Type B pancreatic cell (in vitro differentiated cells): ENCODE results near the gene PRH1. TPM values are rescaled to one million over a fixed set of nuclear protein-coding genes. Genes with fewer than 3 reads are reported as not detected.

Experiments used
- DNase-seq: peaks from one replicate; pipeline ENCODE4 v3.0.0; 2021; ENCODE audit warnings: mixed read lengths; ENCODE audit not compliant: unreplicated experiment; ENCODE audit errors: extremely low spot score
- H3K27ac Mint-ChIP-seq: 2 replicates; pipeline ENCODE4 v1.8.0; 2021; ENCODE audit warnings: mild to moderate bottlenecking, mixed read lengths
- H3K27me3 Mint-ChIP-seq: 2 replicates; pipeline ENCODE4 v1.8.0; 2021; ENCODE audit warnings: mixed read lengths
- H3K36me3 Mint-ChIP-seq: 2 replicates; pipeline ENCODE4 v1.8.0; 2021; ENCODE audit warnings: mixed read lengths
- H3K4me1 Mint-ChIP-seq: one replicate; pipeline ENCODE4 v1.8.0; 2021; ENCODE audit warnings: mixed read lengths; ENCODE audit not compliant: unreplicated experiment
- H3K4me3 Mint-ChIP-seq: 2 replicates; pipeline ENCODE4 v1.8.0; 2021; ENCODE audit warnings: mild to moderate bottlenecking, mixed read lengths
- H3K9me3 Mint-ChIP-seq: 2 replicates; pipeline ENCODE4 v1.8.0; 2021; ENCODE audit warnings: mixed read lengths
- total RNA-seq: library from RNA; stranded (reverse); gene quantifications from 2 replicates; pipeline ENCODE4 v1.2.1, GENCODE V29; 2021; ENCODE audit warnings: low replicate concordance
- TF ChIP-seq, protein P1 (sequence below): fragments of 200-600 bp; sonication (generic); conservative IDR thresholded peaks from 2 replicates; pipeline ENCODE4 v1.5.0; 2021; ENCODE audit warnings: antibody characterized with exemption, mild to moderate bottlenecking

The PRH1 gene
- total RNA-seq, 1 donor from 2014 or later = 16.8 TPM

- DNase-seq = no peak
- Mint-ChIP-seq H3K27ac (no peak overlapping the region), H3K4me3 (no peak overlapping the region), H3K4me1 (no peaks in the 10 kb centered on the region), H3K9me3 (no peaks in the 10 kb centered on the region), H3K27me3 (no peaks in the 10 kb centered on the region), H3K36me3 (peaks cover 11% of the 10 kb centered on the region)
- TF ChIP-seq, protein P1, sequence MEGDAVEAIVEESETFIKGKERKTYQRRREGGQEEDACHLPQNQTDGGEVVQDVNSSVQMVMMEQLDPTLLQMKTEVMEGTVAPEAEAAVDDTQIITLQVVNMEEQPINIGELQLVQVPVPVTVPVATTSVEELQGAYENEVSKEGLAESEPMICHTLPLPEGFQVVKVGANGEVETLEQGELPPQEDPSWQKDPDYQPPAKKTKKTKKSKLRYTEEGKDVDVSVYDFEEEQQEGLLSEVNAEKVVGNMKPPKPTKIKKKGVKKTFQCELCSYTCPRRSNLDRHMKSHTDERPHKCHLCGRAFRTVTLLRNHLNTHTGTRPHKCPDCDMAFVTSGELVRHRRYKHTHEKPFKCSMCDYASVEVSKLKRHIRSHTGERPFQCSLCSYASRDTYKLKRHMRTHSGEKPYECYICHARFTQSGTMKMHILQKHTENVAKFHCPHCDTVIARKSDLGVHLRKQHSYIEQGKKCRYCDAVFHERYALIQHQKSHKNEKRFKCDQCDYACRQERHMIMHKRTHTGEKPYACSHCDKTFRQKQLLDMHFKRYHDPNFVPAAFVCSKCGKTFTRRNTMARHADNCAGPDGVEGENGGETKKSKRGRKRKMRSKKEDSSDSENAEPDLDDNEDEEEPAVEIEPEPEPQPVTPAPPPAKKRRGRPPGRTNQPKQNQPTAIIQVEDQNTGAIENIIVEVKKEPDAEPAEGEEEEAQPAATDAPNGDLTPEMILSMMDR = no peak
These were observed 7.9 kb upstream of the PRH1 start for GRCh38 chr12:10891937-10892336.

DNA sequence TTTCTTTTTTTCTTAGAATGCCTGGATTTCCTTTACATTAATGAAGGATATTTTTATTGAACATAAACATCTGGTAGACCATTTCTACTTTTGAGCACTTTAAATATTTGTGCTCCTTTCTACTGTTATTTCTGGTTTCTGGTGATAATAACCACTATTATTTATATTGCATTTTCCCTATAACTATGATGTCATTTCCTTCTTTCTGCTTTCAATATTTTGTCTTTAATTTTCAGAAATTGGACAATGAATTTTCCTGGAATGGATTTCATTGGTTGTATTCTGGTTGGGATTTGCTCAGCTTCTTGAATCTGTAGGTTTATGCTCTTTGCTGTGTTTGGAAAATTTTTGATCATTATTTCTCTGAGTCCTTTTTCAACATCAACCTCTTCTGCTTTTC, 5.2 kb upstream of the PRH1 start:
- H3K4me1 Mint-ChIP-seq = no peaks in the 10 kb centered on the region
- TF ChIP-seq, protein P1 = no peak
- H3K27me3 Mint-ChIP-seq = no peaks in the 10 kb centered on the region
- no peak for DNase-seq
- H3K4me3 Mint-ChIP-seq = no peak overlapping the region
- peaks cover 8% of the 10 kb centered on the region for H3K36me3 Mint-ChIP-seq
- H3K9me3 Mint-ChIP-seq = no peaks in the 10 kb centered on the region
- no peak overlapping the region for H3K27ac Mint-ChIP-seq

DNA sequence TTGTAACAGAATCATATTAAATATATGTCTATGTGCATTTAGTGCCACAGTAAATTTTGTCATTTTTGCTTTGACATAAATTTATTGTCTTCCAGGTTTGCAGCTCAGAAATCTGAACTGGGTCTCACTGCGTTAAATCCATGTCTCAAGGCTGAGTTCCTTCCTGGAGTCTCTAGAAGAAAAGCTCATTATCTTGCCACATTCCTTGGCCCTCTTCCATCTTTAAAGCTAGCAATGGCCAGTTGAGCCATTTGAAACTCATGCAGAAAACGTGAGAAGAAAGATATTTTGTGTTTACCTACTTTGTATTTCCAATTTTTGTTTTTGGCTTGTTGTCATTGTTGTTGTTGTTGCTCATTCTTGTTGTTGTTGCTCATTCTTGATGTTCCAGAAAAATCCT, 10.7 kb downstream of the PRH1 start:
- Mint-ChIP-seq H3K27ac (no peak overlapping the region), H3K9me3 (no peaks in the 10 kb centered on the region), H3K4me3 (no peak overlapping the region), H3K27me3 (no peaks in the 10 kb centered on the region), H3K4me1 (no peaks in the 10 kb centered on the region), H3K36me3 (peaks cover 30% of the 10 kb centered on the region)
- no peak for DNase-seq
- TF ChIP-seq, protein P1 = no peak

DNA sequence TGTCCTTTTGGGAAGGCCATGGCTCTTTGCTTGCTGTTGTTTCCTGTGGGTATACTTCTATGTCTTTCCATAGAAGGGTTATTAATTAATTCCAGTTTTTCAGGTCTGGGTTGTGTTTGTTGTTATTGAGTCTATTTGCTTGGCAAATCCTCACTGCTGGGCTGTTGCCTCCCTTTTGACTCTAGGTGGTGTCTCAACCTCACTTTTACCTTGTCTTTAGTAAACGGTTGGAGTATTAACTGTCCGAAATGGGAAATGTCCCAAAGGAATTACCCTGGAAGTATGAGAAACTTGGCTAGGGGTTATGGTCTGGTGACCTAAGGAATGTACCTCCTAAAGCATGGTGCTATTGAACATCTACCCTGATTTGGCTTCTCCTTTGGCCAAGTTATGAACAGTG, 16.7 kb downstream of the PRH1 start:
- Mint-ChIP-seq H3K27me3 (no peaks in the 10 kb centered on the region), H3K9me3 (peaks cover 3% of the 10 kb centered on the region), H3K36me3 (peaks cover 21% of the 10 kb centered on the region), H3K4me1 (no peaks in the 10 kb centered on the region), H3K4me3 (no peak overlapping the region), H3K27ac (no peak overlapping the region)
- no peak for DNase-seq
- TF ChIP-seq, protein P1 = no peak

DNA sequence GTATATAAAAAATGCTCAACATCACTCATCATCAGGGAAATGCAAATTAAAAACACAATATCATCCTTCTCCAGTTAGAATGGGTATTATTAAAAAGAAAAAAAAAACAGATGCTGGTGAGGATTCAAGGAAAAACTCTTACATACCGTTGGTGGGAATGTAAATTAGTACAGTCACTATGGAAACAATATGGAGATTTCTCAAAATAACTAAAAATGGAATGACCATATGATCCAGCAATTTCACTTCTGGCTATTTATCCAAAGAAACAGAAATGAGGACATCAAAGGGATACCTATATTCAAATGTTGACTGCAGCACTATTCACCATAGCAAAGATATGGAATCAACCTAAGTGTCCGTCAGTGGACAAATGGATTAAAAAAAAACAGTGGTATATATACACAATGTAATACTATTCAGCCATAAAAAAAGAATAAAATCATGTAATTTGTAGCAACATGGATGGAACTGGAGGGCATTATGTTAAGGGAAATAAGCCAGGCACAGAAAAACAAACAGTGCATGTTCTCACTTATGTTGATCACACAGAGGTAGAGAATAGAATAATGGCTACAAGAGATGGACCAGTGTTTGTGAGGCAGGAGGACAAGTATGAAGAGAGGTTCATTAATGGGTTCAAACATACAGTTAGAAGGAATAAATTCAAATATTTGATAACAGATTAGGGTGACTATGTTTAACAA, 20.4 kb downstream of the PRH1 start:
- TF ChIP-seq, protein P1 = no peak
- Mint-ChIP-seq H3K27me3 (no peaks in the 10 kb centered on the region), H3K9me3 (peaks cover 7% of the 10 kb centered on the region), H3K4me1 (no peaks in the 10 kb centered on the region), H3K4me3 (no peak overlapping the region), H3K36me3 (peaks cover 48% of the 10 kb centered on the region), H3K27ac (no peak overlapping the region)
- no peak for DNase-seq
